IPS-NIHi7 (cell line): ENCODE data around the gene RAB24.
"Not testable (repeated sequence)": the region's sequence is repeated elsewhere in the genome, so short reads cannot be mapped to it uniquely, and the experiment has no call there.

Source experiments
- DNase-seq: peaks from one replicate; pipeline ENCODE4 v3.0.0; 2012; ENCODE audit warnings: mixed read lengths; ENCODE audit errors: extremely low spot score

The RAB24 gene

DNA sequence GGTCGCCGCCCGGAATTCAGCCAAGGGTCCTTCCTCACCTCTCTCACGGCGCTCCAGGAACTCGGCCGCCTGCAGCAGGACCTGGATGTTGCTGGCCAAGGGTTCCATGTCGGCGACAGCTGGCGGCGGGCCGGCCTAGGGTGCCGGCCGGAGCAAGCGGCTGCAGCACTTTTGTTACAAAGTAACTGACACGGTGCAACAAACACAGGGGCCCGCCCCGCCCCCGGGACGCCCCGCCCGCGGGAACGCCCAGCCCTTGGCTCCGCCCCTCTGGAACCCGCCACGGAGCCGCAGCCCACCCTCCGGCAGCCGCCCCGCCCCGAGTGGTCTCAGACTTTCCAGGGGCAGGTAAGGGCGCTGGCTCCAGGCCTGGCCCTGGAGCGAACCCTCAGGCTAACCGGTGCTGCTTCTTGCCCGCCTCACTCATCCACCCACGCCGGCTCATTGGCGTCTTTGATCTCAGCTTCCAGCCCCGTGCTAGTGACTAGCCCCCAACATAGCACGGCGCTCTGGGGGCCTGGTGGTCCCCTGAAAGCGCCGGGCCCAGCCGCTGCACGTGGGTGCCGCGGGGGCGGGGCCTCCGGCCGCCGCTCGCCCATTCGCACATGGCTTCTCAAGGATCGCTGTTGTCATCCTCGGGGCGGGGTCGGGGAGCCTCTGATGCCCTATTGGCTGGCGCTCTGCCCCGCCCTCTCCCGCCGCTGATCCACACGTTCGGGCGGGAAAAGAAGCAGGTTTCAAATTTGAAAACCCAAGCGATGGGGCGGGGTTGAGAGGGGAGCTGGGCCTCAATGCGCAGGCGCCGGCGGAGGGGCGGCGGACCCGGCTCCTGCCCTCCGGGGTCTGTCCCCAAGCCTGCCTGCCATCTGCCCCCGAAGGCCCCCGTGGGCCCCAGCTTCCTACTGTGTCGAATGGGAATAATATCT, 8.5 kb upstream of the RAB24 start, which contains the start of gene MXD3:
Gene MXD3 (minus strand): TSS at position 176 of the 926 bp plus-strand sequence. CDS start 68 bp downstream, at position 108.
- peak; percentile 94 for DNase-seq

DNA sequence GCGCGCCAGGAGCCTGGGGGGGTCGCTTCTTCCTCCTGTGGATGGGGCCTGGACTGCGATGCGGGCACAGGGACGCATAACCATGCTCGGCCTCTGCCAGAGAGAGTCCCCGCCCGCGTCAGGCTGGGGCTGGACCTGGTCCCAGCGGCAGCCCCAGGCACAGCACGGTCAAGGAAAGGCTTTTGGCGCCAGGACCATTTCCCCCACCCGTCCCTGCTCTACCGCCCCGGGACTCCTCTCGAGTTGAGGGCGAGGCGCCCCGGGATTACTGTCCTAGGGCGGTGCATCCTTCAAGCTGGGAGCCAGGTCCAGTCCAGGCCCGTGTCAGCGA, 7.8 kb upstream of the RAB24 start:
- DNase-seq, result no peak

DNA sequence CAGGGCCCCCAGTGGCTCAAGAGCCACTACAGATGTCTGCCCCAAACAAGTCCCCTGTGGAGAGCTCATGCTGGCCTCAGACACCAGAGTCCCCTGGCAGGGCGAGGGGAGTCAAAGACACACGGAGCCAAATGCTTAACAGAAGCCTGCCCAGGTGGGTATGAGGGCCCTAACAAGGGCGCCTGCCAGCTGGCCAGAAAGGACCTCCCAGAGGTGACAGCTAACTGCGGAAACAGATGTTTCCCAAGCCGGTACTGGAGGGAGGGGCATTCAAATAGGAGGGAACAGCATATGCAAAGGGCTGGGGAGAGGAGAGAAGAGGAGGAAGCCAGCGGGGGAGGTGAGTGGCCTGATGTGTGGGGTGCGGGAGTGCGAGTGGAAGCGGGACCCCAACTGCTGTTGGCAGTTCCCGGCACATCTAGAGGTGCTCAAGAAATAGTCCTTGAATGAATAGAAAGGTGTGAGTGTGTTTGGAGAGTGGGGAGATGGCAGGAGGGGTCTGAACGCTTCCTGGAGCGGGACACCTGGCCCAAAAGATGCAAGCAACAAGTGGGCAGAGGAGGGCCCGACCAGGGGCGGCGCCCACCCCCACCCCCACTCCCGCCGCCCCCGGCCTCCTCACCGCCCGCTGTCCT, 7.4 kb upstream of the RAB24 start:
- no peak for DNase-seq

DNA sequence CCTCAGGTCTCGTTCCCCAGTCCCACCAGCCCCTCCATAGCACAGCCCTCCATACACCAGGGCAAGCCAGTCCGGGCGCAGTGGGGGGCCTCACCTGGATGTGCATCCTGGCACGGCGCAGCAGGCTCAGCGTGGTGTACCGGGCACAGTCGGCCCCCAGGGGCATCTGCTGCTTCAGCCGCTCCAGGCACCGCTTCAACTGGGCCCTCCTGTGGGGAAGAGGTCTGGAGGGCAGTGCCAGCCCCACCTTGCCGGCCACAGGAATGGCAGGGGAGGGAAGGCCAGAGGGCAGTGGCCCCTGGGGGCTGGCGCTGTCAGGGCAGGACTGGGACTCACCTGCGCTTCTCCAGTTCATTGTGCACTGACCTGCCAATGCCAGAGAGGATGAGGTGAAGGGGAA, 6.8 kb upstream of the RAB24 start:
- DNase-seq, result no peak

DNA sequence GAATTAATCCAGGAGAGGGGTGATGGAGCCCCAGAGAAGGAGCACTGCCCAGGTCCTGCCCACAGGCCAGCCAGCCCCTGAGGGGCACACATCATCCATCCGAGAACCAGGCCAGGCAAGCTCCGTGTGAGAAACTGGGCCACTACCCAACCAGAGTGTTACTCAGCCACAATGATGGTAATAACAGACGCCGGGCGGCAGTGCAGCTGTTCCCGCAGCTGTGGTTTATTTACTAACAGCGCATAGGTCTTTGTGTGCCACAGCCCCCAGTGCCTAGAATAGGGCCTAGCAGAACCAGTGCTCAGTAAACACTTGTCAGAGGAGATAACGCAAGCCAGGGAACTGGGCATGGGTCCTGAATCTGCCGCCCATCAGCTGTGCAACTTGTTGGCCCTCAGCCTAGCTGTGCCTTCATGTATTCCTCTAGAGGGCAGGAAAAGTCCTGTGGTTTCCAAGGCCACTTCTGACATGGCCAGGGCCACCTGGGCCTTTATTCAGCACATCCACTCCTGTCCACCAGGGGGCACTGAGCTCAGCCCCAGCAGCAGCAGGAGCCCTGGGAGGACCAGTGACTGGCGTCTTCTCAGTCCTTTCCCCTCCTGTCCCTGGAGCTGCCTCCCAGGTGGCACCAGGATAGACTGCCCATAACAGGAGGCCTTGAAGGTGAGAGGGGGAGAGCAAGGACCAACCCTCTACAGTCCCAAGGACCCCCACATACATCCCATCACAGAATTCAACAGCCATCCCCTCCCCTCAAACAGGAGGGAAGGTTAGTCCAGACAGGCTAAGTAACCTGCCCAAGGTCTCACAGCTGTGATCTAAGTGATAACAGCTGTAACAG, 6.1 kb upstream of the RAB24 start:
- DNase-seq, result peak; percentile 83

DNA sequence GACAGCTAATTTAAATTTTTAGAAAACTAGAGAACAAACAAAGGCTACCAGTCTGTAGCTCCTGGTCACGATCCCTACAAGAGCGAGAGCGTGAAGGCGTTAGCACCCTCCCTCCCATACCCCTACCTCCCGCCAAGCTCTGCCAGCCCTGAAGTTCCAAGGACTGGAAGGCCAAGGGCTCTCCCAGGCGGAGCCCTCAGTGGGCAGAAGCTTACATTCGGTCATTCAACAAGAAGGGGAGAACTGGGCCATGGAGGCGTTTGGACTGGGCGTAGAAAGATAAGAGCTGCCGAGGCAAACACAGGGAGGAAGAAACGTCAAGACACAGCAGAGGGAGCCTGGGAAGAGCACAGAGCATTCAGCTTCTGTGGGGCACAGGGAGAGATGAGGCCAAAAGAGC, 5.2 kb upstream of the RAB24 start:
- no peak for DNase-seq

DNA sequence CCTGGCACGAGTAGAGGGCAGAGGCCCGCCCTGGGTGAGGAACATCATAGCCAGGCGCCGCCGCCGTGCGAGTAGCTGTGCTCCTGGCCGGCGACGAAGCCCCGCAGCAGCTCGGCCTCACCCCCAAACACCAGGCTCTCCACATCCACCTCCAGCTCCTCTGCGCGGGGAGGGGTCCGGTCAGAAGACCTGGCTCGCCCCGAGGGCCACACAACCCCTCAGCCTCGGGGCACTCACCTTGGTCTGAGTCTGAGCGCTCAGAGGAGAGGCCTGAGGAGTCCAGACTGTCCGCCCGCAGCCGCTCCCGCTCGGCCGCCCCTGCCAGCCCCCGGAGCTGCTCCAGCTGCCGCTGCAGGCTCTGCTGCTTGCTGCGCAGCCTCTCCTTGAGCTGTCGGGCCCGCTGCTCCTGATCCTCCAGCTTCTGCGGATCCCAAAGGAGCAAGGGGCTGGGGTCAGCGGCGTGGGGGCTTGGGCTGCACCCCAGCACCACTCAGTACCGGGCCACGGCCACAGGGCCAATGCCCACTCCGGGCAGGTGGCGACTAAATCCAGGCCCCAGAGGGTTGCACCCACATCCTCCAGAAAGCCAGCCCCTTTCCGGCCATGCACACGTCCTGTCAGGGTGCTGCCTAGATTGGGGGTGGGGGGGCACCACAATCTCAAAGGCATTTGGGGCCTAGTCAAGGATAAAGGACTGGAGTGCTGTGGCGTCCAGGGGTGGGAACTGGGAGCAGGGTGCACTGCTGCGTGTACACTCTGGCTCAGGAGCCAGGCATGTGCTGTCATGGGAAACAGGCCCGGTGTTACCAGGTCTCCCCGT, 4.2 kb upstream of the RAB24 start:
- DNase-seq, result no peak

DNA sequence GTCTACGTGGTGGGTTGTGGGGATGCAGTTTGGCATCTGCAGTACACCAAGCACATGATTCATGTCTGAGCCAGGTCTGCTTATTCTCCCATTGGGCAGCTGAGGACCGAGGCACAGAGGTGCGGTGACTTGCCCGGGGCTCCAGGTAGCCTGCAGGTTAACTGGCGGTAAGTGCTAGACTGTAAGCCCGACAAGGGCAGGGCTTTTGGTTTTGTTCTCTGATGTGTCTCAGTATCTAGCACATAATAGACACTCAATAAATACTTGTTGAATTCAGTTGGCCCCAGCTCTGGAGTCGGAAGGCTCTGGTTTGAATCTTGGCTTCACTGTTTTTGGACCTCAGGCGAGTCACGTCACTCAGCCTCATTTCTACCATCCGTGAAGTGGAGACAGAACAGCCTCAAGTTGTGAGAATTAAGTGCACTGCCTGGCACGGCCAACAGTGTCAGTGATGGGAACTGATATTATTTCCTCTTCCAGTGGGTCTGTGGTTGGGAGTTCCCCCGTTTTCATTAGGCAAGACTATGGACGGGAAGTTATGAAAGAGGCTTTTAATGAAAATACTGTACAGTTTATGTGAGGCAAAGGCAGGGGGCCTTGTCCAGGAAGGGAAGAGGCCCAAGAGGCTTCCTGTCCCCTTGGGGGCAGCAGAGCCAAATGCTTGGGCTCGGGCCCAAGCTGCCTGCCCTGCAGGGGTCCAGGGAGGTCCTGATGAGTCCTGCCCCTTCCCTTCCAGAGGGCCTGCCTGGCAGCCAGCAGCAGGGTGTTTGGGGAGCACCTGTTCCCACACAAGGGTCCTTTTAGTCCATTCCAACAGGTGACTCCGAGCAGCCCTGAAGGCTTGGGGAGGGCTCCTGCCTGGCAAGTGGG, 3.4 kb upstream of the RAB24 start:
- DNase-seq, result no peak

DNA sequence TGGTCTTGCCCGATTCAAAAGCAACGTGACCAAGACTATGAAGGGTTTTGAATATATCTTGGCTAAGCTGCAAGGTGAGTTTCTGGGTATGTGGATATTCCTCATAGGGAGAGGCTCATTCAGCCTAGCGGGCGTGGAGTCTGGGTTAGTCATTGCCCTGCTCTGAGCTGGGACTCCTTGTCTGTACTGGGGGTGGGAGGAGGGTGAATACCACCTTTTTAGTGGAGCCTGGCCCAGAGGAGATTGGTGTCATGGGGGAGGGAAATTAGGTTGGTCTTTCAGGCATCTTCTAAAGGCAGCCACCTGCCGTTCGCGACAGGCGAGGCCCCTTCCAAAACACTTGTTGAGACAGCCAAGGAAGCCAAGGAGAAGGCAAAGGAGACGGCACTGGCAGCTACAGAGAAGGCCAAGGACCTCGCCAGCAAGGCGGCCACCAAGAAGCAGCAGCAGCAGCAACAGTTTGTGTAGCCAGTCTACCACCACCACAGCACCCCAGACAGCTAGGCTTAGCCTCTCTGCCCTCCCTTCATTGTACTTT, 2.7 kb upstream of the RAB24 start:
- not testable (repeated sequence) for DNase-seq

DNA sequence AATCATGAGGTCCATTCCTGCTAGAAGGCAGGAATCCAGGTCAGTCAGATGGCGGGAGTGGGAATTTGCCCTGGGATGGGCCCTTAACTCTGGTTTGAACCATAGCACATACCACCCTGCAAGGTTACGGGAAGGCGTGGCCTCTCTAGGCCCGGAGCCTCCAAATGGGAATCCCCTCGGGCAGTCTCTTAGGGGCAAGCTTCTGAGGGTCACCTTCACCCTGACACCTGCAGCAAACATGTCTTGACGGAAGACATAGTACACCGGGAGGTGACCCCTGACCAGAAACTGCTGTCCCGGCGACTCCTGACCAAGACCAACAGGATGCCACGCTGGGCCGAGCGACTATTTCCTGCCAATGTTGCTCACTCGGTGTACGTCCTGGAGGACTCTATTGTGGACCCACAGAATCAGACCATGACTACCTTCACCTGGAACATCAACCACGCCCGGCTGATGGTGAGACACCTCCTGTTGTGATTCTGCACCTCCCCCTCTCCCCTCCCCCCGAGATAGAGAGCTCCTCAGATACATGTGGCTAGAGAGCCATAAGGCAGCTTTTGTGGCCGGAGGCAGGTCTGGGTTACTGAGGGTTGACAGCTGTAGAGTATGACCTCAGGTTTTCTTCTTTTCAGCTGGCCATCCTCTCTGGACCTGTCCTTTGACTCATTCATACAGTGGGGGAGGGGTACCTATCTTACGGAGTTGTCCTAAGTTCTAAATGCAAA, 1.0 kb upstream of the RAB24 start:
- DNase-seq, result no peak

DNA sequence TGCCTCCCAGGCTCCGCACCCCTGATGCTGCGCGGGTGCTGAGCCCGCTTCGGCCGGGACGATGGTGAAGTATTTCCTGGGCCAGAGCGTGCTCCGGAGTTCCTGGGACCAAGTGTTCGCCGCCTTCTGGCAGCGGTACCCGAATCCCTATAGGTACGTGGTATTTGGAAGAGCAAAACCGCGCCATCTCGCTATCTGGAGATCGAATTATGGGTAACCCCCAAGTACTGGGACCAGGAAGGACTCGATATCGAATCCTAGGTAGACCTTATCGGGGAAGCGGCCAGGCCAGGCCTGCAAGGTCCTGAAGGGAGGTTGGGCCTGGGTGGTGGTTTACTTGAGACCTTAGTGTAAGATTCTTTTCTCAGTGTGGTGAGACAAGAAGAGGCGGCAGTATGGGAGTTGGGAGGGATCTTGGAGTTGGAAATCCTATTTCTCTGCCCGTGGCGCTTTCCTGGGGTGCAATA, 439 bp upstream of the RAB24 start:
- DNase-seq, result no peak

DNA sequence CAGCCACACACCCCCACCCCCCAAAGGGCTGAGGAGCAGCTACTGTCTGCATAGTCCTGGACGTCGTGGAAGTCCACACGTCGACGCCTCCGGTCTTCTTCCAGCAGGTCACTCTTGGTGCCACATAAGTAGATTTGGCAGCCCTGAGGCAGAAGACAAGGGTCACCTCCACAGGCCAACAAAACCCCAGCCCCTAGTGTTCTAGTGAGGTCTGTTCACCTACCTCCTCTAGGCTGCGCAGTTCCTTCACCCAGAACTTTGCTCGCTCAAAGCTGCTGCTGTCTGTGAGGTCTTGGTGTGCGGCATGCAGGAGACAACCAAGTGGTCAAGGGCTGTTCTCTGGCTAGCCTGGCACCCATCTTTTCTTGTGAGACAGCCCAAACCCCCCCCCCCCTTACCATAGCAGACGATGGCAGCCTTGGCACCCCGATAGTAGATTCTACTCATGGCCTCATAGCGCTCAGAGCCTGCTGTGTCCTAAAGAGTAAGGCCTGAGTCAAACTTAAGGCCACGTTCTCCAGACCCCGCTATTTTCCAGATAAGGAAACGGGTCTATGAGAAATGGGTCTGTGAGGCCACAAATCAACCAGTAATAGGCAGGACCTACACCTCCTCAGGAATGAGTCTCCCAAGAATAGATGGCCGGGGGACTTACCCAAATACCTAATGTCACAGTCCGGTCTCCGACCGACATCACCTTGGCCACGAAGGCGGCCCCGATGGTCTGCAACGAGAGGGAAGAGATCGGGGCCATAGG, 987 bp downstream of the RAB24 start:
- DNase-seq, result no peak

DNA sequence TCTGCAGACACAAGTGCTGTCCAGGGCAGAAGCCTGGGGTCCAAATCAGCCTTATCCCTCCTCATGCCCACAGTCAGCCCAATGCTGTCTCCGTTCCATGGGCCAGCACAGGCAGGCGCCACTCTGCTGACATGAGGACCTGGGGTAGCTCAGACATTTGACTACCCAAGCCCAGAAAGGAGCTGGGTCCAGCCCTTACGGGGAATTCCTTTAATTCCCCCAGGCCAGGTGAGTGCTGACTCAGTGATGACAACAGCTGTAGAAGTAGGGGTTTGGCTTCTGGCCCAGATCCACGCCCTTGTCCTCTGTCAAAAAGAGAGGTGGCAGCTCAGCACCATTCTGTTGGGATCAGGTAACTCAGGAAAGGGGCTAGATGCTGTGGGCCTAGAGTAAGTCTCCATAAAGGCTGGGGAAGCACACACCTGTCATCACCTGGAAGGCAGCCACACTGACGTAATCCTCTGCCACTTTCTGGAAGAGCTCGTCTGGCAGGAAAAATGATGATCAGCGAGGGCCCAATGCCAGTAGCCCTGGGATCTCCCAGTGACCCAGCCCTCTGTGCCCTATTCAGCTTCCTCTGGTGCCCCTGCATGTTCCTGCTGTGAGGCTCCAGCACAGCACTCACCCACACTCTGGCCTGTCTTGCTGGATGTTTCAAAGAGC, 1.9 kb downstream of the RAB24 start:
- no peak for DNase-seq

DNA sequence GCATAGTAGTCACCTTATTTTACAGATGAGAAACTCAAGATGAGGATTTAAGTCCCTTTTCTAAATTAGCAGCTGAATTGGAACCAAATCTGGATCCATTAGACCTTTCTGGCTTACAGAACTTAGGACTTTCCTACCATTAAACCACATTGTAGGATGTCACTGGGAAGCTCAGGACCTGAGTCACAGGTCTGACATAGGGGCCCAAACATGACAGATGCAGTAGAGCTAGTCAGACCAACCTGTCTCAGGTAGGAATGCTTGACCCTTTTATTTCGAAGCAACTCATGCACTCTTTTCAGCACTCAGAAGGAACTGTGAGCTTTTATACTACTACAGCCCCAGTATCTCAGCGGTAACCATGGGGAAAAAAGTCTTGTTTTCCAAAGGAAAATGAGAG, 2.6 kb downstream of the RAB24 start:
- DNase-seq, result no peak

DNA sequence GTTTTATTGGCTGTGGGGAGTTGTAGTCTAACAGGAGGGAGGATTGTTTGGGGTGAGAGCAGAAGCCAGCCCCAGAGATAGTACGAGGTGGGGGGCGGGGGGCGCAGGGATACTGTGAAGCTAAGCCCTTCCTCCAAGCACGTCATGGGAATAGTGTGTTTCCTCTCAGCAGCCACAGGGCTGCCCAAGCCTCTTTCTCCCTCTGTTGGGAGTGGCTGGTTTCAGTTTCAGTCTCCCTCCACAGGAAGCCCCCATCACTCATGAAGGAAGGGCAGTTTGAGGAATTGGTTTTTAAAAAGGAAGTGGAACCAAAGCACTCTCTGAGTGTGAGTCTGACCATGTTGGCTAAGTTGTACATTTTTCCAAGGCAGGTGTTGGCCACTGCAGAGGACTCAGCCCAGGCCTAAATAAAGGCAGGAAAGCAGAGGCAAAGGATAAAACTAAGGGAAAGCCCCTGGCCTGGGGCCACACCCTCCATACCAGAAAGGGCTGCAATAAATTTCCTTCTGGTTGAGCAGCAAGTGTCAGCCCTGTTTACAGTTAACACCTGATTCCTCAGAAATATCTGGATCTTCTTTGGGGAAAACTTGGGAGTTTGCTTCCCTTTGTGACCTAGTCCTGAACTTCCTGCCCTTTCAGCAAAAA, 3.2 kb downstream of the RAB24 start:
- no peak for DNase-seq

DNA sequence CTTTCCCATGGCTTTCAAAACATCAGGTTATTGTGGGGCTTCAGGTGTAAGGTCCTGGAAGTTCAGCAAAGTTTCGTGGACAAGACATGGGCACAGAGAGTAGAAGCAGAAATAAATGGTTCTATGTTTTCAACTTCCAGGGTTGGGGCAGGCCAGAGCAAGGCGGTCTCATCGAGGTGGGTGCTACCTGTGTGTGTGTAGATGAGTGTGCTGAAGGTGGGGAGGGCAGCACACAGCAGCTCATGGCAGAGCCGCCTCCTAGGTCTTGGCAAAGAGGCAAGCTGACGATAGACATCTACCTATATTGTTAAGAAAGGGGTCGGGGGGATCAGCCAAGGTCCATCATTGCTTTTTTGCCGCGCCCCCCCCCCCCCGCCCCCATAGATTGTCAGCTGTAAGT, 3.8 kb downstream of the RAB24 start:
- no peak for DNase-seq

DNA sequence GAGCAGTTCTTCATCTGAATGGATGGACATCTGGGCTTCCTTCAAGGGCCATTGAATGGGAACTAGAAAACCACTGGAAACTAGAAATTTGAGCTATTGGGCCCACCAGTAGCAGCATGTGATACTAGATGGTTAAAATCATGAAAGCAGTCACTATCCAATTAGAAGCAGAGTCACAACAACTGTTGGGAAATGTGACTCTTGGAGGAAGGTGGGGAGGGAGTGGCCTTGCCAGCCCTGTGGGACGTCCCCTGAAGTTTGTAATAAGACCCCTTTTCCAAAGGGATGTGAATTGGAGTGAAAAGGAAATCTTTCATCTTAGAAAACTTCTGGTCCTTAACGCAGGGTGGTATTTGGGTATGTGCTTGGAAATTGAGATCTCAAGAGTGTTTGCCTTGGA, 5.6 kb downstream of the RAB24 start:
- no peak for DNase-seq

DNA sequence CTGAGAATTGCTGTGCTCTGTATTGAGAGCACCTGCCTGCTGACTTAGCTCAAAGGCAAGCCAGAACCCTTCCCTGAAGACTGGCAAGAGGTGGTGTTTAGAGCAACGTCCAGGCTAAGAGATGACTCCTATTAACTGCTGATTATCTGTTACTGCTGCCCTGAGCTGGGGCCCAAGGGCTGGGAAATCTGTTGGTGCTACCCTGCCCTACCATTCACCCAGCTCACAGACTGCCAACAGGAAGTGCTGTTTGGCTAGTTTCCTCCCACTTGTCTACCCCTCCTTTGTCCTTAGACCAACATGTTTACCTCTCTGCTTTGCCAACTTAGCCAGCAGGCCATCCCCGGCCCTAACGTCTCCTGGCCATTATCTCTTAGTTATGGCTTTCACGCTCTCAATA, 6.9 kb downstream of the RAB24 start:
- DNase-seq, result no peak
